Thoracic aorta (tissue), 2 donors: Measurements from ENCODE around the gene CXCR2. TPM values are rescaled to one million over a fixed set of nuclear protein-coding genes. Genes with fewer than 3 reads are reported as not detected.

Source experiments
- ATAC-seq: fragments of 150-250 bp; one replicate; pipeline ENCODE4 v1.8.0; 2017; ENCODE audit warnings: low read depth; ENCODE audit not compliant: insufficient number of reproducible peaks, low FRiP score
- DNase-seq: peaks from one replicate; pipeline ENCODE4 v3.0.0-alpha.2; 2020; ENCODE audit warnings: low spot score
- H3K27ac ChIP-seq, 2 donors: fragments of 200-600 bp; sonication (generic); 1 replicate in 1 of 2; 2 replicates in 1 of 2; pipeline ENCODE4 v1.5.1; 2016; ENCODE audit warnings: mild to moderate bottlenecking in 2 of 2, moderate library complexity in 2 of 2
- H3K27me3 ChIP-seq: fragments of 200-600 bp; sonication (generic); replicated peaks from 2 replicates; pipeline ENCODE4 v1.6.0; 2016; ENCODE audit warnings: mild to moderate bottlenecking; ENCODE audit not compliant: insufficient read depth
- H3K36me3 ChIP-seq: fragments of 200-600 bp; sonication (generic); one replicate; pipeline ENCODE4 v1.5.1; 2016
- H3K4me1 ChIP-seq, 2 donors: fragments of 200-600 bp; sonication (generic); 1 replicate in 1 of 2; 2 replicates in 1 of 2; pipeline versions ENCODE4 v1.5.1 to v1.6.0; 2016; ENCODE audit warnings: low read depth in 2 of 2, mild to moderate bottlenecking in 1 of 2; ENCODE audit not compliant: control insufficient read depth in 1 of 2
- H3K4me3 ChIP-seq: fragments of 200-600 bp; sonication (generic); 2 replicates; pipeline ENCODE4 v1.5.1; 2016; ENCODE audit warnings: mild to moderate bottlenecking
- H3K9me3 ChIP-seq: fragments of 200-600 bp; sonication (generic); 2 replicates; pipeline ENCODE4 v1.5.1; 2016
- CTCF ChIP-seq: fragments of 200-600 bp; sonication (generic); IDR thresholded peaks from one replicate; pipeline ENCODE4 v1.5.1; 2019; ENCODE audit warnings: antibody characterized with exemption
- total RNA-seq, 2 donors: library from RNA; depleted of rRNA; stranded (reverse); fragments of >200 nt; gene quantifications; one replicate each; pipeline versions ENCODE4 v1.1.0 to v1.2.3, GENCODE V29; 2016

Gene CXCR2
- total RNA-seq, 2 donors from 2014 or later: 3.0 TPM; not detected in 1

GRCh38 chr2:218161644-218162043 is 35.8 kb downstream of the CXCR2 start:
- no peak overlapping the region for H3K4me3 ChIP-seq
- no peaks in the 10 kb centered on the region for H3K4me1 ChIP-seq
- H3K36me3 ChIP-seq: no peaks in the 10 kb centered on the region
- DNase-seq: no peak
- H3K9me3 ChIP-seq: no peaks in the 10 kb centered on the region
- no peak overlapping the region for H3K27ac ChIP-seq
- no peak for TF ChIP-seq CTCF
- H3K27me3 ChIP-seq: no peaks in the 10 kb centered on the region
- no peak for ATAC-seq

GRCh38 chr2:218162814-218163213 is 37.0 kb downstream of the CXCR2 start:
- Histone ChIP-seq H3K36me3 (no peaks in the 10 kb centered on the region), H3K9me3 (no peaks in the 10 kb centered on the region), H3K4me3 (no peak overlapping the region), H3K27me3 (no peaks in the 10 kb centered on the region), H3K27ac (no peak overlapping the region), H3K4me1 (no peaks in the 10 kb centered on the region)
- ATAC-seq: no peak
- DNase-seq: no peak
- no peak for TF ChIP-seq CTCF

- Histone ChIP-seq H3K4me3 (no peak within 1 kb of the TSS), H3K36me3 (no peaks in the 10 kb centered on the region), H3K27me3 (no peaks in the 10 kb centered on the region), H3K9me3 (no peaks in the 10 kb centered on the region), H3K27ac (no peak within 1 kb of the TSS), H3K4me1 (no peaks in the 10 kb centered on the region)
- DNase-seq: no peak
- TF ChIP-seq CTCF: no peak
- no peak for ATAC-seq
These were observed 41.0 kb downstream of the CXCR2 start, which contains the start of gene CXCR1 for GRCh38 chr2:218166791-218167190. Gene CXCR1, minus strand, starts transcription at chr2:218166962. Its CDS starts 1,751 bp downstream, at chr2:218165211.

GRCh38 chr2:218168016-218168415 is 42.2 kb downstream of the CXCR2 start:
- ATAC-seq: no peak
- no peak for DNase-seq
- Histone ChIP-seq H3K36me3 (no peaks in the 10 kb centered on the region), H3K9me3 (no peaks in the 10 kb centered on the region), H3K27me3 (no peaks in the 10 kb centered on the region), H3K27ac (no peak overlapping the region), H3K4me1 (no peaks in the 10 kb centered on the region), H3K4me3 (no peak overlapping the region)
- no peak for TF ChIP-seq CTCF

GRCh38 chr2:218168635-218169462 is 43.0 kb downstream of the CXCR2 start:
- Histone ChIP-seq H3K4me1 (no peaks in the 10 kb centered on the region), H3K27me3 (no peaks in the 10 kb centered on the region), H3K36me3 (no peaks in the 10 kb centered on the region), H3K9me3 (no peaks in the 10 kb centered on the region), H3K27ac (no peak overlapping the region), H3K4me3 (no peak overlapping the region)
- ATAC-seq: no peak
- TF ChIP-seq CTCF: peak; percentile 60
- DNase-seq: no peak
